ENCODE data around the gene SLC25A51. TPM values are rescaled to one million over a fixed set of nuclear protein-coding genes. Genes with fewer than 3 reads are reported as not detected.

SLC25A51 gene
- polyA plus RNA-seq, 3 donors, result 17.0 to 23.2 (median 18.8) TPM

DNA sequence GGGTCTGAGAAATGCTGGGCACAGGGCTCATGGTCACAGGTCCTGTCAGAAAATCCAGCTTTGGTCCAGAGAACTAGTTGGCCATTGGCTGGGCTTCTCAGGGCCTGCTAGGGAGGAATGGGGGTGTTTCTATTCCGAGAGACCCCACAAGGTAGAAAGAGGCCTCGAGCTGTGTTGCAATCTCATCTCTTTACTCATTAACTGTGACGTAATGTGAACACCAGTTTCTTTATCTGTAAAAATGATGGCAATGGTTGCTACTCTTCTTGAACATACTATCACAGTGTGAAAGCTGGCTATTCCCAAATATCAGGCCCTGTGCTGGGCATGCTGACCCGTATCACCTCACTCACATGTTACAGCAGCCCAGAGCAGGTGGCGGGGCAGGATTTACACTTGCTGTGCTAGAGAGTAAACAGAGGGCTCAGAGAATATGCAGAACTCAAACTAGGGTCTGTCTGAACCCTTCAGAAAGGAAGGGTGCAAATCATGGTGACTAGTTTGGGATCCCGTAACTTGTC lies 35.7 kb upstream of the SLC25A51 start:
- DNase-seq, result no peak

DNA sequence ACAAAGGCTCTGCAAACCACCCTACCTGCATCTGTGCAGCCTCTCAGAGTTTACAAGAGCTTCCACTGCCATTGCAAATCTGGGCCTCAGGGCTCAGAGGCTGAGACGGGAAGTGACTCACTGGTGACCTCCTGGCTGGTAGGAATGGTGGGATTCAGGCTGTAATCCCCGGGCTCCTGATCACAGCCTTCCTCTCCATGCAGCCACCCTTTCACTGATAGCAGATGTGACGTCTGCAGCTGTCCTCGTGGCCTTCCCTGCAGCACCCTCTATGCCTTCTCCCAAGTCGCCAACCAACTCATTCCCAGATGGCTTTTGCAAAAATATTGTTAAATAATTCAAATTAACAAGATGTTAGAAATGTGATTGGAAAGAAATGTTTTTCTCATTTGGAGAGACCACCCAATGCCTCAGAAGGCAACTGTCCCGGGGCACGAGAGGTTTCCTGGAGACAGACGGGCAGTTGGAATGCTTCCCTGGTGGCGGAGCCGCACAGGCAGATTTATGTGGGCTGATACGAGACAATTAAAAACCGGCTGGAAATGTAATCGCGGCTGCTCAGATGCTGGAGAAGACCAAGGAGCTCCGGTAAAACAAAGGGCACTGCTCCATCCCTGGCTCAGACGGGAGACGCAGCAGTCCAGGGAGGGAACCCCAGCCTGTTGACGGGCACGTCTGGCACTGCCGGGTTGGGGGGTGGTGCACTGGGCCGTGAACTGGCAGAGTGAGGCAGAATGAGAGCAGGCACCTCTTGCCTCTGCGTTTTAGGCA lies 34.4 kb upstream of the SLC25A51 start:
- peak; percentile 79 for DNase-seq

- DNase-seq, result no peak
Observed at GRCh38 chr9:37937366-37937765, 33.4 kb upstream of the SLC25A51 start.

DNA sequence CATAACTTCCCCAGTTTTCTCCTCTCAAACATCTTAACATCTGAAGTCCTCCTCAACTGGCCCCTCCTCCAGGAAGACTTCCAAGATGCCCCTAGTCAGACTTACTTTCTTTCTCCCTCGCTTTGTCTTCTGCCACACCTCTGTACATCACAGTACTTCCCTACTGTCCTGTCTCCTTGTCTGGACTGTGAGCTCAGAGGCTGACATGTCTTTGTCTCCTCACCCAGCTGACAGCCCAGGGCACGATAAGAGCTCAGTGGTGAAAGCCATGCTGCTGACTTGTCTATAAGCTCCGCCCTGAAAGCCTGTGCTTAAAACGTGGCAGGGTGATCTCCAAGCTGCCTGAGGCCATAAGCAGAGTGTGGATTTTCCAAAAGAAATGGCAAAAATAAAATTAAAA lies 33.0 kb upstream of the SLC25A51 start:
- no peak for DNase-seq

DNA sequence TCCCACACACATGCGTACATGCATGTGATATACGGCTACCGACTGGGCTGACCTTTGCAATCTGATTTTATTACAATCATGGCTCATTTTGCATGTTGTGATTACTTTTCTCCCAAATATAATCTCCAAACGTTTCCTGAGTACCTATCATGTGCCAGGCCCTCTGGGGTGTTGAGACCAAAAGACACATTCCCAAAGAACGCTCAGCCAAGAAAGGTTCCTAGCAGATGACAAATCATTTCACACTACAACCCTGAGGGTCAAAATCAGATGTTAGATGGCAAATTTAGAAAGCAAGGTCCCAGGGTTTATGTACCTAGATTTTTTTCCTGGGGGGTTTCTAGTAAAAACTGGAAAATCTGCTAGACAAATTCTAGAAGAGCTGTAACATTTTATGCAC lies 32.4 kb upstream of the SLC25A51 start:
- DNase-seq, result no peak

GRCh38 chr9:37935096-37935495 lies 31.2 kb upstream of the SLC25A51 start:
- DNase-seq, result no peak

GRCh38 chr9:37931592-37931991 lies 27.7 kb upstream of the SLC25A51 start:
- no peak for DNase-seq

DNA sequence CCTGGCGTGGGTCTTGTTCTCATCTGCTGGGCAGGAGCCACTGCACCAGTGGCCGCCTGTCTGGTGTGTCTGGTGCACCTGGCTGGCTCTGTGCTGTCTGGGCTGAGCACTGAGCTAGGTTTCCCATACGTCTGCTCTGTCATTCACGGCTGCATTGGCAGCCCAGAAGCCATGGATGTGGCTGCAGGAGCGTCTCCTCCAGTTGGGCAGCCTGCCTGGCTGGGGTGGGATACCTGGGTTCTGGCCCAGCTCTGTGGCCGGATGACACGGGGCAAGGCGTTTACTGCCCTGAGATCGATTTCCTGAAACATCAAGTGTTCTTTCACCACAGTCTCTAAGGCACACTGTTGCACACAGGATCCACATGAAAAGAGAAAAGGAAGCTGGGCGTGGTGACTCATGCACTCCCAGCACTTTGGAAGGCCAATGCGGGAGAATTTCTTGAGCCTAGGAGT lies 25.5 kb upstream of the SLC25A51 start:
- DNase-seq, result no peak

- DNase-seq, result no peak
Observed at GRCh38 chr9:37928552-37929430, 24.9 kb upstream of the SLC25A51 start.

DNA sequence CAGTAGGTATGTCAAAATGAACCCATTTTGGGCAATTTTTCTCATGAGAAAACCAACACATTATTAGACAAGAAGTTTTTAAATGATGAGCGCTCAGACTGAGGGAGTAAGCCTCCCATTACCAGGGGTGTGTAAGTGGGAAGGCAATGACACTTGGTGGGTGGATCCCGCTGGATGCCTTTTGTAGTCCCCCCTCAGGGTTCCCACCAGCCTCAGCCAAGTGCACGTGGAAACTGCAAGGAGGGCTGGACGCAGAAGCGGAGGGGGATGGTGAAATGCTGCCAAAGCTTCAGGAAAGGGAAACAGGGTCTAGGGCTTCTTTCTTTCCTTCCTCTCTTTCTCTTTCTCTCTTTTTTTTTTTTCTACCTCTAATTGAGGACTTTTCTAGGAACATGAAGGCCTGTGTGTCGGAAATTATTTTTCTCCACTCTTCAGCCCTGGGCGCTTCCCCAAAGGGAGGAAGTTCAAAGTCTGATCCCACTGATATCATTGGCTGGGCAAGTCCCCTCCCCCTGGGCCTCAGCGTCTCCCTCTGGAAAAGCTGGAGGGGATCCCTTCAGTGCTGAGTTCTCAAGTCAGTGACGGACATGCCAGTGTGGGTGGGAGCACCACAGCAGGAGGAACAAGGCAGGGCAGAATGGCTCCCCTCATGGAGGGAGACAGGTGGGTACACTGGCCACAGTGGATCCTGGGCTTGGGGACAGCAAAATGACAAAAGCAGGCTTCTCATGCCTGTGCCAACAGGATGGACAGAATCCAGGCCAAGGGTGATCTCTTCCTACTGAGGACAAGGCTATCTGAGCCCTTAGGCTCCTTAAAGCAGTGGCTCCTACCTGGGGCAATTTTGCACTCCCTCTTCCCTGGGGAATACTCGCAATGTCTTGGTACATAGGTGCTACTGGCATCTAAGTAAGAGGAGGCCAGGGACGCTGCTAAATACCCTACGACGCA lies 23.9 kb upstream of the SLC25A51 start:
- DNase-seq, result no peak

DNA sequence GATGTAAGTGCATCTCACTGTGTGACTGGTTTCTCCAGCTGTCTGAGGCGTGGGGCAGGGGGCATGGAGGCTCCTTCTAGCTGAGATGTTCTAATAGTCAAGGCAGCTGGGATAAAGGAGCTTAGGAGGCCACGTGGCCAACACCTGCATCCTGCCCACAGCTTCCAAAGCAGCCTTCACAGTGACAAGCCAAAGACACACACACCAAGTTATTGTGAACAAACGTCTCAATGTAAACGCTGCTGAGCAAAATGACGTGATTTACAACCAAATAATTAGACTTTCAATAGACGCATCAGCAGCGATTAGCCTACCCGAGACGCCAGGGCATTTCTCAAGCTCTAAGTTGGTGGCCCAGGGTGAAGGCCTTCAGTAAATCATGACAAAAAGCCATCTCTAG lies 23.2 kb upstream of the SLC25A51 start:
- DNase-seq, result no peak

DNA sequence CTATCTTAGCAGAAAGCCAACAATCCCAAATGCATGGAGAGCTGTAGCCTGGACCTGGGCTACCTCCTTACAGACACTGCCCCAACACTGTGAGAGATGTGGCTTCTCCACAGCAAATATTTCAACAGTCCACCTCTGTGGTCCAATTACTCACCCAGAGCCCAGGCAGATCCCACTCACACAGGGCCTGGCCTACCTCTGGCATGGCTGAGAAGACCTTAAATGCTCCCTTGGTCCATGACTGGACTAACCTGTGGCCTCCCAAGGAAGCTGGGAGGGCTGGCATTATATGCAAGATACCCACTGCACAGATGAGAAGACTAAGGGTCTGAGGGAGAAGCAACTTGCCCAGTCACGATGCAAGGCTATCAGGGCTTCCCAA lies 22.8 kb upstream of the SLC25A51 start:
- DNase-seq, result no peak

GRCh38 chr9:37925786-37926736 lies 22.1 kb upstream of the SLC25A51 start:
- DNase-seq, result no peak

- no peak for DNase-seq
Observed at GRCh38 chr9:37925006-37925405, 21.1 kb upstream of the SLC25A51 start.

DNA sequence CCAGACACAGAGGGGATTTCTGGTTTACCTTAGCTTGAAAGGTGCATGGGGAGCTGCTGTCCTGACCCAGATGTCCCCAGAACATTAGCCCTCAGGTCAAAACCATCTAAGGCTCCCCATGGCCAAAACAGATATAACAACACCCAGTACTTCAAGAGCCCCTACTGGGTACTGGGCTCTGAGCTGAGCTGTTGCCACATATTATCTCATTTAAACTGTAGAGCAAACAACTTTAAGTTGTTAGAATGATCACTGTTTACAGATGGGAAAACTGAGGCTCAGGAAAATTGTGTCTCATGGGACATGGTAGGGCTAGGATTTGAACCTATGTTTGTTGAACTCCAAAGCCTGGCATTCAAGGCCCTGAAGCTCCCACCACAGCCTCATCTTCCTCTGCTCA lies 20.6 kb upstream of the SLC25A51 start:
- DNase-seq, result no peak

GRCh38 chr9:37923796-37924427 lies 20.0 kb upstream of the SLC25A51 start:
- no peak for DNase-seq

GRCh38 chr9:37923118-37923795 lies 19.3 kb upstream of the SLC25A51 start:
- no peak for DNase-seq

- no peak for DNase-seq
Observed at GRCh38 chr9:37922363-37923117, 18.6 kb upstream of the SLC25A51 start.

Measured in renal pelvis (tissue), 4 donors.